ENCODE data around the gene RPL37.

- no peak for TF ChIP-seq CTCF (IDR thresholded peaks at IDR 0.05)
- no peak for TF ChIP-seq POLR2A (IDR thresholded peaks at IDR 0.05)
These were observed 40.9 kb upstream of the RPL37 start for GRCh38 chr5:40875958-40876357.

All from heart left ventricle (tissue), 13 donors.